HepG2 (cell line): ENCODE results near the gene GDF15. TPM values are rescaled to one million over a fixed set of nuclear protein-coding genes. Genes with fewer than 3 reads are reported as not detected.

Source experiments
- ETV5 ChIP-seq: IDR thresholded peaks from 2 replicates; pipeline ENCODE4 v1.6.1; 2018; ENCODE audit warnings: missing biosample characterization, missing genetic modification reagents, inconsistent platforms, borderline replicate concordance
- HMGXB4 ChIP-seq, 2 experiments: sonication (generic) in 1 of 2; formaldehyde crosslinking in 1 of 2; IDR thresholded peaks; 2 replicates each; pipeline versions ENCODE4 v1.4.0 to v1.6.1; 2018 to 2020; ENCODE audit warnings: missing genetic modification reagents in 2 of 2, borderline replicate concordance in 1 of 2, low read depth in 1 of 2, mild to moderate bottlenecking in 1 of 2, missing biosample characterization in 1 of 2
- MYPOP ChIP-seq: sonication (generic); formaldehyde crosslinking; IDR thresholded peaks from 2 replicates; pipeline ENCODE4 v1.8.1; 2023; ENCODE audit warnings: mild to moderate bottlenecking, moderate library complexity, missing genetic modification reagents
- ZBTB40 ChIP-seq, 2 experiments: fragments of 450-650 bp in 1 of 2; sonication (generic) in 1 of 2; formaldehyde crosslinking in 1 of 2; IDR thresholded peaks; 2 replicates each; pipeline versions ENCODE4 v1.6.1 to v1.8.0; 2016 to 2022; ENCODE audit warnings: antibody characterized with exemption in 1 of 2, mild to moderate bottlenecking in 1 of 2, missing genetic modification reagents in 1 of 2
- ZNF121 ChIP-seq: sonication (generic); formaldehyde crosslinking; IDR thresholded peaks from 2 replicates; pipeline ENCODE4 v1.5.0; 2020; ENCODE audit warnings: mild to moderate bottlenecking, missing genetic modification reagents
- ZNF724P ChIP-seq: sonication (generic); formaldehyde crosslinking; IDR thresholded peaks from 2 replicates; pipeline ENCODE4 v1.8.0; 2022; ENCODE audit warnings: missing genetic modification reagents, borderline replicate concordance
- ZNF761 ChIP-seq: sonication (generic); formaldehyde crosslinking; conservative IDR thresholded peaks from 2 replicates; pipeline ENCODE4 v1.4.0; 2020; ENCODE audit warnings: mild to moderate bottlenecking, missing genetic modification reagents
- ZNF777 ChIP-seq: sonication (generic); formaldehyde crosslinking; IDR thresholded peaks from 2 replicates; pipeline ENCODE4 v1.4.0; 2020; ENCODE audit warnings: missing genetic modification reagents
- ZSCAN9 ChIP-seq: IDR thresholded peaks from 2 replicates; pipeline ENCODE4 v1.6.1; 2016; ENCODE audit warnings: borderline replicate concordance
- ZXDC ChIP-seq: sonication (generic); formaldehyde crosslinking; IDR thresholded peaks from 2 replicates; pipeline ENCODE4 v1.5.0; 2020; ENCODE audit warnings: mild to moderate bottlenecking, missing genetic modification reagents
- polyA plus RNA-seq, 8 experiments: library from polyadenylated mRNA; depleted of rRNA in 3 of 8; stranded (reverse) in 7 of 8; unstranded in 1 of 8; fragments of >200 nt; fragmentation: Illumina TruSeq in 4 of 8; extraction: Trizol in 4 of 8; gene quantifications; 2 replicates each; pipeline versions ENCODE4 v1.2.1 to v1.2.3, GENCODE V29; 2011 to 2016; ENCODE audit warnings: low read depth in 4 of 8, missing spikeins in 1 of 8, mixed read lengths in 1 of 8; ENCODE audit not compliant: insufficient read depth in 1 of 8
- total RNA-seq, 5 experiments: library from RNA; depleted of rRNA; stranded (reverse); fragments of >200 nt; fragmentation: Illumina TruSeq; extraction: Trizol; gene quantifications; 2 replicates each; pipeline ENCODE4 v1.2.3, GENCODE V29; 2016; ENCODE audit warnings: low read depth in 1 of 5

Gene GDF15
- total and polyA plus RNA-seq, 2 of the 13 experiments (the other 11 are each of a cell fraction or from before 2014, with no cell fraction given), result 146 to 422 TPM

GRCh38 chr19:18390065-18390907, 4.3 kb downstream of the GDF15 start (continued):
- TF ChIP-seq ZBTB40 (IDR thresholded peaks at IDR 0.05) (no peak), ZBTB40 (CRISPR knock-in tag; IDR thresholded peaks at IDR 0.05) (no peak), ZXDC (CRISPR knock-in tag) (no peak), MYPOP (CRISPR knock-in tag) (no peak), ZNF777 (CRISPR knock-in tag) (no peak), ZSCAN9 (CRISPR knock-in tag) (no peak; the same call in 1 of the 2 replicates), ZNF761 (CRISPR knock-in tag) (no peak), ZNF121 (no peak), ETV5 (CRISPR knock-in tag) (no peak), ZNF724P (no peak), HMGXB4 (CRISPR knock-in tag; IDR thresholded peaks at IDR 0.05; ENCODE audit: borderline replicate concordance in 1 of 2, low read depth in 1 of 2) (no peak; a peak in 1 of 4 replicates)
